Type B pancreatic cell (in vitro differentiated cells): Measurements from ENCODE around the gene RIPOR2. TPM values are rescaled to one million over a fixed set of nuclear protein-coding genes. Genes with fewer than 3 reads are reported as not detected.

Source experiments
- DNase-seq: peaks from one replicate; pipeline ENCODE4 v3.0.0; 2021; ENCODE audit warnings: mixed read lengths; ENCODE audit not compliant: unreplicated experiment; ENCODE audit errors: extremely low spot score
- H3K27ac Mint-ChIP-seq: 2 replicates; pipeline ENCODE4 v1.8.0; 2021; ENCODE audit warnings: mild to moderate bottlenecking, mixed read lengths
- H3K27me3 Mint-ChIP-seq: 2 replicates; pipeline ENCODE4 v1.8.0; 2021; ENCODE audit warnings: mixed read lengths
- H3K36me3 Mint-ChIP-seq: 2 replicates; pipeline ENCODE4 v1.8.0; 2021; ENCODE audit warnings: mixed read lengths
- H3K4me1 Mint-ChIP-seq: one replicate; pipeline ENCODE4 v1.8.0; 2021; ENCODE audit warnings: mixed read lengths; ENCODE audit not compliant: unreplicated experiment
- H3K4me3 Mint-ChIP-seq: 2 replicates; pipeline ENCODE4 v1.8.0; 2021; ENCODE audit warnings: mild to moderate bottlenecking, mixed read lengths
- H3K9me3 Mint-ChIP-seq: 2 replicates; pipeline ENCODE4 v1.8.0; 2021; ENCODE audit warnings: mixed read lengths
- total RNA-seq: library from RNA; stranded (reverse); gene quantifications from 2 replicates; pipeline ENCODE4 v1.2.1, GENCODE V29; 2021; ENCODE audit warnings: low replicate concordance
- TF ChIP-seq, protein P1 (sequence below): fragments of 200-600 bp; sonication (generic); conservative IDR thresholded peaks from 2 replicates; pipeline ENCODE4 v1.5.0; 2021; ENCODE audit warnings: antibody characterized with exemption, mild to moderate bottlenecking

Gene RIPOR2
- total RNA-seq, 1 donor from 2014 or later, result 4.2 TPM

DNA sequence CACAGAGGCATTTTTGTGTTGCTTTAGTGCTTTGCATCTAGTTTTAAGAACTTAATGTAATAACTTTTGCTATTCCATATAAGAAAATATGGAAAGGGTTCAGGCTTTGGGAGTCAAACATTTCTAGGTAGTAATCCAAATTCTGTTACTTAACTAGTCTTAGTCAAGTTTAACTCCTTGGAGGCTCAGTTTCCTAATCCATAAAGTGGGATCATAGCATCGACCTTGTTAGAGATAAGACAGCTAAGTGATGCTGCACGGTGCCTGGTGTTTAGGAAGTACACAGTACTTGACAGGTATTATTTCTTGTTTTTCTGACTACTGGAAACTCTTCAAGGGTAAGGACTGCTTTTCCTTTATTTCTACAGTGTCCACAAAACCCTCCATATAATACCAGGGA is 112.6 kb downstream of the RIPOR2 start:
- Mint-ChIP-seq H3K27ac (no peak overlapping the region), H3K36me3 (no peaks in the 10 kb centered on the region), H3K4me1 (peaks cover 10% of the 10 kb centered on the region), H3K4me3 (no peak overlapping the region), H3K9me3 (no peaks in the 10 kb centered on the region), H3K27me3 (no peaks in the 10 kb centered on the region)
- no peak for DNase-seq
- TF ChIP-seq, protein P1, sequence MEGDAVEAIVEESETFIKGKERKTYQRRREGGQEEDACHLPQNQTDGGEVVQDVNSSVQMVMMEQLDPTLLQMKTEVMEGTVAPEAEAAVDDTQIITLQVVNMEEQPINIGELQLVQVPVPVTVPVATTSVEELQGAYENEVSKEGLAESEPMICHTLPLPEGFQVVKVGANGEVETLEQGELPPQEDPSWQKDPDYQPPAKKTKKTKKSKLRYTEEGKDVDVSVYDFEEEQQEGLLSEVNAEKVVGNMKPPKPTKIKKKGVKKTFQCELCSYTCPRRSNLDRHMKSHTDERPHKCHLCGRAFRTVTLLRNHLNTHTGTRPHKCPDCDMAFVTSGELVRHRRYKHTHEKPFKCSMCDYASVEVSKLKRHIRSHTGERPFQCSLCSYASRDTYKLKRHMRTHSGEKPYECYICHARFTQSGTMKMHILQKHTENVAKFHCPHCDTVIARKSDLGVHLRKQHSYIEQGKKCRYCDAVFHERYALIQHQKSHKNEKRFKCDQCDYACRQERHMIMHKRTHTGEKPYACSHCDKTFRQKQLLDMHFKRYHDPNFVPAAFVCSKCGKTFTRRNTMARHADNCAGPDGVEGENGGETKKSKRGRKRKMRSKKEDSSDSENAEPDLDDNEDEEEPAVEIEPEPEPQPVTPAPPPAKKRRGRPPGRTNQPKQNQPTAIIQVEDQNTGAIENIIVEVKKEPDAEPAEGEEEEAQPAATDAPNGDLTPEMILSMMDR, result no peak

DNA sequence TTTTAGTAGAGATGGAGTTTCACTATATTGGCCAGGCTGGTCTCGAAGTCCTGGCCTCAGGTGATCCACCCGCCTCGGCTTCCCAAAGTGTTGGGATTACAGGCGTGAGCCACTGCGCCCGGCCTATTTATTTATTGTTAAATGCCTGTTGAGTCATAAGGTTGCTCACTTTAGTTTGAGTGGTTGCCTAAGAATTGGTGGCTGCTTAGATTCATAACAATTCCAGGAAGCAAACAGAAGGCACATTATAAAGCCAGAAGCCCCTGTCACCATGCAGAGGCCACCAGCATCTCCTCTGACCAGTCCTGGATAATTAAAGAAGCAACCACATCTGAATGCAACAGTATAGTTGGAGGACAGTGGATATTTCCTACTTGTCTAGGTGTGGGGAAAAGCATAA is 113.1 kb downstream of the RIPOR2 start:
- H3K27me3 Mint-ChIP-seq, result no peaks in the 10 kb centered on the region
- TF ChIP-seq, protein P1, result no peak
- H3K36me3 Mint-ChIP-seq, result no peaks in the 10 kb centered on the region
- H3K27ac Mint-ChIP-seq, result no peak overlapping the region
- no peak overlapping the region for H3K4me3 Mint-ChIP-seq
- no peaks in the 10 kb centered on the region for H3K9me3 Mint-ChIP-seq
- H3K4me1 Mint-ChIP-seq, result peaks cover 10% of the 10 kb centered on the region
- no peak for DNase-seq

DNA sequence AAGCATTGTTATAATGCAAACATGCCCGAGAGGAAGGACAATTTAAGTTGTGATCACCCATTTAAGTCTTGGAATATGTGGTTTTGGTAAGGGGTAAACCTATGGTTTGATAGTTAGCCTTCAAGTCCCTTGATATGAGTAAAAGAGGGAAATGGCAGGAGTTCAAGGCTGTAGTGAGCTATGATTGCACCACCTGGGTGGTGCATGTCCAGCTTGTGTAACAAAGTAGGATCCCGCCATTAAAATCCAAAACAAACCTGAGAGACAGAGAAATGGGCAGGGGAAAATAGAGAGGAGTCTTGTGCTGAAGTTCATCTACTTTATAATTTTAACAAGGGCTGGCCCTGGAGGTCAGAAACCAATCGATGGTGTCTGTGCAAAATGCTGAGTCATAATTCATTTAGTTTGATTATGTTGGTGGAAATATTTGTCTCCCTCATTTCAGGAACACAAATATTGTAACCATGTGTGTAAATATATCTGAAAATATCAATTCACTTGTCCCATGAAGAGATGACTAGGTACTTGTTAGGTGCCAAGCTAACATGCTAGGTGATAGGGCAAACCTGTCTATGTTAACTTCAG is 113.8 kb downstream of the RIPOR2 start:
- no peak overlapping the region for H3K4me3 Mint-ChIP-seq
- H3K4me1 Mint-ChIP-seq, result peaks cover 10% of the 10 kb centered on the region
- no peak overlapping the region for H3K27ac Mint-ChIP-seq
- H3K36me3 Mint-ChIP-seq, result no peaks in the 10 kb centered on the region
- DNase-seq, result no peak
- no peaks in the 10 kb centered on the region for H3K9me3 Mint-ChIP-seq
- no peaks in the 10 kb centered on the region for H3K27me3 Mint-ChIP-seq
- TF ChIP-seq, protein P1, result no peak

DNA sequence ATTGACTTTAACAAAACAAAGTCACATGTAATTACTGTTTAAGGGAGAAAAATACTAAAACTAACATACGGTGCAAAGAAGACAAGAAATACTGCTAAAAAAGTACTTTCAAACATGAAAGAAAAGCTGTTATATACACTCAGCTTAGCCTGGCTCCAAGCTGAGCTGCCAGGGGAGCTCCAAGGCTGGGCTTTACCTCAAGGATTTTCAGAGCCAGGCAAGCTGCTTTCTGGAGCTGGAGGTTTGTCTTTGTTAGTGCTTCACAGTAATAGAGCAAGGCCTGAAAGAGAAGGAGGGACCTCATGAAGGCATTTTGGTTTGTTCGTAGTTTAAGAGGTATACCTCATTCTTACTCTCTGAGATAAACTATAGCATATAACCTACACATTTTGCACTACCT is 117.4 kb downstream of the RIPOR2 start:
- Mint-ChIP-seq H3K27ac (no peak overlapping the region), H3K4me1 (no peaks in the 10 kb centered on the region), H3K4me3 (no peak overlapping the region), H3K27me3 (no peaks in the 10 kb centered on the region), H3K9me3 (no peaks in the 10 kb centered on the region), H3K36me3 (no peaks in the 10 kb centered on the region)
- TF ChIP-seq, protein P1, result no peak
- no peak for DNase-seq

DNA sequence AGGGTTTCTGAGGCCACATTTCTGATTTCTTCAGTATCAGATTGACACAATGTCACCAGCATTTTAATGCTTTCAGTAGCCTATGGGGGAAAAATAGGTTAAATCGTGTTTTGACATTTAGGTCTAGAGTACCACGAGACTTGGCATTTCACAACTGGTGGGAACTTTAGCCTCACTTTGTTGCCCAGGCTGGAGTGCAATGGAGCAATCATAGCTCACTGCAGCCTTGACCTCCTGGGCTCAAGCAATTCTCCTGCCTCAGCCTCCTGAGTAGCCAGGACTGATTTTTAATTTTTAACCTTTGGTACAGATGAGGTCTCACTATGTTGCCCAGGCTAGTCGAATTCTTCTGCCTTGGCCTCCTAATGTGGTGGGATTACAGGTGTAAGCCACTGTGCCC is 126.0 kb downstream of the RIPOR2 start:
- no peak overlapping the region for H3K4me3 Mint-ChIP-seq
- H3K9me3 Mint-ChIP-seq, result no peaks in the 10 kb centered on the region
- no peaks in the 10 kb centered on the region for H3K4me1 Mint-ChIP-seq
- H3K36me3 Mint-ChIP-seq, result no peaks in the 10 kb centered on the region
- H3K27me3 Mint-ChIP-seq, result no peaks in the 10 kb centered on the region
- no peak for DNase-seq
- no peak overlapping the region for H3K27ac Mint-ChIP-seq
- TF ChIP-seq, protein P1, result no peak

DNA sequence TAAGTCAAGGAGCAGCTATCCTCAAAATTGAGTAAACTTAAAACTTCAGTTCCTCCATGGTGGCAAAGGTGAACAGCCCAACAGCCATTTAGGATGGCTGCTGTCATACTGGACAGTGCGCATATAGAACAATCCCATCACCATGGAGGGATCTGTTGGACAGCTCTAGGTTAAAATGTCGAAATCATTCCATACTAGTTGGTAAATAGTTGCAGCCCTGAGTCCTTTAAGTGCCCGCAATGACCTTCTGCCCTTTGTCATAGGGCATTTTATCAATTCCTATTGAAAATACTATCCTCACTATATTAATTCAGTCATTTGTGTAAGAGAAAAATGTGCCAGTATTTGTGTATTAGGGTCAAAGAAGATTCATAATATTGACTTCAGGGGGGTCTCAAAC is 128.2 kb downstream of the RIPOR2 start:
- Mint-ChIP-seq H3K4me1 (no peaks in the 10 kb centered on the region), H3K27me3 (no peaks in the 10 kb centered on the region), H3K36me3 (no peaks in the 10 kb centered on the region), H3K27ac (no peak overlapping the region), H3K4me3 (no peak overlapping the region), H3K9me3 (no peaks in the 10 kb centered on the region)
- no peak for DNase-seq
- TF ChIP-seq, protein P1, result no peak
